K562 (cell line): ENCODE results near the gene ACTG2. TPM values are rescaled to one million over a fixed set of nuclear protein-coding genes. Genes with fewer than 3 reads are reported as not detected.

Experiments
- ARHGAP35 ChIP-seq: fragments of 450-650 bp; IDR thresholded peaks from 2 replicates; pipeline ENCODE4 v1.6.1; 2018; ENCODE audit not compliant: partially characterized antibody
- CHD4 ChIP-seq: fragments of 200-600 bp; sonication (generic); IDR thresholded peaks from 3 replicates; pipeline ENCODE4 v1.6.1; 2012; ENCODE audit warnings: low read depth, mild to moderate bottlenecking, mixed read lengths, low read length, inconsistent platforms; ENCODE audit not compliant: insufficient read depth, insufficient replicate concordance, poor library complexity, severe bottlenecking
- ERF ChIP-seq: fragments of 450-650 bp; formaldehyde crosslinking; IDR thresholded peaks from 2 replicates; pipeline ENCODE4 v1.4.0; 2020; ENCODE audit warnings: mild to moderate bottlenecking, mixed read lengths
- KLF10 ChIP-seq: fragments of 250-450 bp; sonication (Bioruptor Pico); IDR thresholded peaks from 2 replicates; pipeline ENCODE4 v1.6.1; 2021; ENCODE audit warnings: matching md5 sums
- MCM5 ChIP-seq: fragments of 450-650 bp; IDR thresholded peaks from 2 replicates; pipeline ENCODE4 v1.6.1; 2016; ENCODE audit warnings: low read depth
- MTA3 ChIP-seq: fragments of 450-650 bp; formaldehyde crosslinking; IDR thresholded peaks from 2 replicates; pipeline ENCODE4 v1.6.1; 2017; ENCODE audit warnings: mild to moderate bottlenecking, borderline replicate concordance
- RHOXF2B ChIP-seq: fragments of 250-450 bp; sonication (Bioruptor Pico); conservative IDR thresholded peaks from 2 replicates; pipeline ENCODE4 v1.5.1; 2021
- polyA plus RNA-seq, 8 experiments: library from polyadenylated mRNA; depleted of rRNA in 4 of 8; stranded (reverse) in 5 of 8; unstranded in 3 of 8; fragments of >200 nt; fragmentation: Nextera tagmentation in 2 of 8; fragmentation: Illumina TruSeq in 1 of 8; extraction: Ambion mirVana in 2 of 8; extraction: Trizol in 1 of 8; gene quantifications; 2 replicates each; pipeline versions ENCODE4 v1.2.1 to v1.2.3, GENCODE V29; 2011 to 2014; ENCODE audit warnings: inconsistent platforms in 1 of 8, missing spikeins in 1 of 8
- total RNA-seq, 7 experiments: library from RNA; depleted of rRNA in 6 of 7; stranded (reverse); fragments of >200 nt in 6 of 7; fragmentation: Illumina TruSeq in 2 of 7; extraction: Trizol in 2 of 7; gene quantifications; 2 replicates each; pipeline versions ENCODE4 v1.2.1 to v1.2.3, GENCODE V29; 2011 to 2021; ENCODE audit warnings: low replicate concordance in 1 of 7
- TF ChIP-seq, protein P1 (sequence below): fragments of 250-450 bp; sonication (Bioruptor Pico); IDR thresholded peaks from 2 replicates; pipeline ENCODE4 v1.4.0; 2020; ENCODE audit warnings: mild to moderate bottlenecking, moderate library complexity, borderline replicate concordance
- TF ChIP-seq, protein P2 (sequence below): fragments of 250-450 bp; sonication (Bioruptor Pico); IDR thresholded peaks from 2 replicates; pipeline ENCODE4 v1.4.0; 2020; ENCODE audit warnings: mild to moderate bottlenecking, moderate library complexity
- TF ChIP-seq, protein P3 (sequence below): IDR thresholded peaks from 2 replicates; pipeline ENCODE4 v1.6.1; 2012; ENCODE audit warnings: low read depth, low read length, improper control_type of control experiment, borderline replicate concordance
- TF ChIP-seq, protein P4 (sequence below): fragments of 450-650 bp; formaldehyde crosslinking; IDR thresholded peaks from 2 replicates; pipeline ENCODE4 v1.4.0; 2020; ENCODE audit warnings: mild to moderate bottlenecking, moderate library complexity
- TF ChIP-seq, protein P5 (sequence below), 2 experiments: IDR thresholded peaks; 2 replicates each; pipeline ENCODE4 v1.6.1; 2011; ENCODE audit warnings: borderline replicate concordance in 1 of 2, control low read depth in 1 of 2, low read depth in 1 of 2, low read length in 1 of 2, mild to moderate bottlenecking in 1 of 2, mixed read lengths in 1 of 2, moderate library complexity in 1 of 2; ENCODE audit not compliant: insufficient read depth in 1 of 2, insufficient read length in 1 of 2, poor library complexity in 1 of 2, severe bottlenecking in 1 of 2; ENCODE audit errors: extremely low read depth in 1 of 2

ACTG2 gene
- total and polyA plus RNA-seq, 9 of the 15 experiments (the other 6 are each of a cell fraction or from before 2014, with no cell fraction given): 0.06 to 0.60 TPM; not detected in 7

DNA sequence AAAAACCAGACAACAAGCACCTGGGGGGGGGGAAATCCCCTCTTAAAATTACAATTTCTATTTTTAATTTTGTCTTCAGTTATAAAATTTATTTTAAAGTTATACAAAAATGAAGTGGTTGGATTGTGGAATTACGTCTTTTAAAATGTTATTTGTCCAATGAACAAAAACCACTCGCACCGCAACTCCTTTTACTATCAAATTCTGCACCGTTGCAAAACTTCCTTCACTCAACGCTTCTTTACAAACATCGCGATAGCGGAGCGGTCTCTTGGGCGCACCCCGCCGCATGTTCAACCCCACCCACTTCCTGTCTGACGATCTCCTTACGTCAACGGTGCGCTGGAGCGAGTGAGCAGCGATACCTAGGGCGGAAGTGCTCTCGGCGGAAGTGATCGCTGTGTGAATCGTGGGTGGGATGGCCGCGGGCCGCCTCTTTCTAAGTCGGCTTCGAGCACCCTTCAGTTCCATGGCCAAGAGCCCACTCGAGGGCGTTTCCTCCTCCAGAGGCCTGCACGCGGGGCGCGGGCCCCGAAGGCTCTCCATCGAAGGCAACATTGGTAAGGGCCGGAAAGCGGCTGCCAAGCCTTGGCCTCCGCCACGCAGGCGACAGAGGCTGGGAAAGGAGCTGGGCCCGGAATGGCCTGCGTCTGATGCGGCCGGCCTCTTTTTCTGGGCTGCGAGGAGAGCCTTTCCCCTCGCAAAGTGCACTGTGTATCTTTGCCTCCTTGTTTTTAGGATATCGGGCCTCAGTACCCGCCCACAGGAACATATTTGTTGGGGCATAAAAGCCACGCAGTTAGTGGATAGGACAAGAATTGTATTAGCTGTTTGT, 33.9 kb downstream of the ACTG2 start, which contains the start of gene DGUOK (continued):
- TF ChIP-seq, protein P1, sequence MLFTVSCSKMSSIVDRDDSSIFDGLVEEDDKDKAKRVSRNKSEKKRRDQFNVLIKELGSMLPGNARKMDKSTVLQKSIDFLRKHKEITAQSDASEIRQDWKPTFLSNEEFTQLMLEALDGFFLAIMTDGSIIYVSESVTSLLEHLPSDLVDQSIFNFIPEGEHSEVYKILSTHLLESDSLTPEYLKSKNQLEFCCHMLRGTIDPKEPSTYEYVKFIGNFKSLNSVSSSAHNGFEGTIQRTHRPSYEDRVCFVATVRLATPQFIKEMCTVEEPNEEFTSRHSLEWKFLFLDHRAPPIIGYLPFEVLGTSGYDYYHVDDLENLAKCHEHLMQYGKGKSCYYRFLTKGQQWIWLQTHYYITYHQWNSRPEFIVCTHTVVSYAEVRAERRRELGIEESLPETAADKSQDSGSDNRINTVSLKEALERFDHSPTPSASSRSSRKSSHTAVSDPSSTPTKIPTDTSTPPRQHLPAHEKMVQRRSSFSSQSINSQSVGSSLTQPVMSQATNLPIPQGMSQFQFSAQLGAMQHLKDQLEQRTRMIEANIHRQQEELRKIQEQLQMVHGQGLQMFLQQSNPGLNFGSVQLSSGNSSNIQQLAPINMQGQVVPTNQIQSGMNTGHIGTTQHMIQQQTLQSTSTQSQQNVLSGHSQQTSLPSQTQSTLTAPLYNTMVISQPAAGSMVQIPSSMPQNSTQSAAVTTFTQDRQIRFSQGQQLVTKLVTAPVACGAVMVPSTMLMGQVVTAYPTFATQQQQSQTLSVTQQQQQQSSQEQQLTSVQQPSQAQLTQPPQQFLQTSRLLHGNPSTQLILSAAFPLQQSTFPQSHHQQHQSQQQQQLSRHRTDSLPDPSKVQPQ (CRISPR knock-in tag): no peak
- TF ChIP-seq, protein P2, sequence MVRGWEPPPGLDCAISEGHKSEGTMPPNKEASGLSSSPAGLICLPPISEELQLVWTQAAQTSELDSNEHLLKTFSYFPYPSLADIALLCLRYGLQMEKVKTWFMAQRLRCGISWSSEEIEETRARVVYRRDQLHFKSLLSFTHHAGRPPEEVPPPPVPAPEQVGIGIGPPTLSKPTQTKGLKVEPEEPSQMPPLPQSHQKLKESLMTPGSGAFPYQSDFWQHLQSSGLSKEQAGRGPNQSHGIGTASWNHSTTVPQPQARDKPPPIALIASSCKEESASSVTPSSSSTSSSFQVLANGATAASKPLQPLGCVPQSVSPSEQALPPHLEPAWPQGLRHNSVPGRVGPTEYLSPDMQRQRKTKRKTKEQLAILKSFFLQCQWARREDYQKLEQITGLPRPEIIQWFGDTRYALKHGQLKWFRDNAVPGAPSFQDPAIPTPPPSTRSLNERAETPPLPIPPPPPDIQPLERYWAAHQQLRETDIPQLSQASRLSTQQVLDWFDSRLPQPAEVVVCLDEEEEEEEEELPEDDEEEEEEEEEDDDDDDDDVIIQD: no peak
- peak; percentile 87 for TF ChIP-seq ARHGAP35
- TF ChIP-seq, protein P3, sequence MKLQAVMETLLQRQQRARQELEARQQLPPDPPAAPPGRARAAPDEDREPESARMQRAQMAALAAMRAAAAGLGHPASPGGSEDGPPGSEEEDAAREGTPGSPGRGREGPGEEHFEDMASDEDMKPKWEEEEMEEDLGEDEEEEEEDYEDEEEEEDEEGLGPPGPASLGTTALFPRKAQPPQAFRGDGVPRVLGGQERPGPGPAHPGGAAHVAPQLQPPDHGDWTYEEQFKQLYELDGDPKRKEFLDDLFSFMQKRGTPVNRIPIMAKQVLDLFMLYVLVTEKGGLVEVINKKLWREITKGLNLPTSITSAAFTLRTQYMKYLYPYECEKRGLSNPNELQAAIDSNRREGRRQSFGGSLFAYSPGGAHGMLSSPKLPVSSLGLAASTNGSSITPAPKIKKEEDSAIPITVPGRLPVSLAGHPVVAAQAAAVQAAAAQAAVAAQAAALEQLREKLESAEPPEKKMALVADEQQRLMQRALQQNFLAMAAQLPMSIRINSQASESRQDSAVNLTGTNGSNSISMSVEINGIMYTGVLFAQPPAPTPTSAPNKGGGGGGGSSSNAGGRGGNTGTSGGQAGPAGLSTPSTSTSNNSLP: no peak
- TF ChIP-seq, protein P4, sequence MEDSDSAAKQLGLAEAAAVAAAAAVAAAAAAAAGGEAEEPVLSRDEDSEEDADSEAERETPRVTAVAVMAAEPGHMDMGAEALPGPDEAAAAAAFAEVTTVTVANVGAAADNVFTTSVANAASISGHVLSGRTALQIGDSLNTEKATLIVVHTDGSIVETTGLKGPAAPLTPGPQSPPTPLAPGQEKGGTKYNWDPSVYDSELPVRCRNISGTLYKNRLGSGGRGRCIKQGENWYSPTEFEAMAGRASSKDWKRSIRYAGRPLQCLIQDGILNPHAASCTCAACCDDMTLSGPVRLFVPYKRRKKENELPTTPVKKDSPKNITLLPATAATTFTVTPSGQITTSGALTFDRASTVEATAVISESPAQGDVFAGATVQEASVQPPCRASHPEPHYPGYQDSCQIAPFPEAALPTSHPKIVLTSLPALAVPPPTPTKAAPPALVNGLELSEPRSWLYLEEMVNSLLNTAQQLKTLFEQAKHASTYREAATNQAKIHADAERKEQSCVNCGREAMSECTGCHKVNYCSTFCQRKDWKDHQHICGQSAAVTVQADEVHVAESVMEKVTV: no peak
- no peak for TF ChIP-seq KLF10
- no peak for TF ChIP-seq RHOXF2B (CRISPR knock-in tag)
- no peak for TF ChIP-seq CHD4
- TF ChIP-seq MCM5: no peak
- TF ChIP-seq, protein P5, sequence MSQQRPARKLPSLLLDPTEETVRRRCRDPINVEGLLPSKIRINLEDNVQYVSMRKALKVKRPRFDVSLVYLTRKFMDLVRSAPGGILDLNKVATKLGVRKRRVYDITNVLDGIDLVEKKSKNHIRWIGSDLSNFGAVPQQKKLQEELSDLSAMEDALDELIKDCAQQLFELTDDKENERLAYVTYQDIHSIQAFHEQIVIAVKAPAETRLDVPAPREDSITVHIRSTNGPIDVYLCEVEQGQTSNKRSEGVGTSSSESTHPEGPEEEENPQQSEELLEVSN (IDR thresholded peaks at IDR 0.05; ENCODE audit: borderline replicate concordance in 1 of 2, extremely low read depth in 1 of 2, insufficient read depth in 1 of 2, insufficient read length in 1 of 2, low read depth in 1 of 2, low read length in 1 of 2, poor library complexity in 1 of 2, severe bottlenecking in 1 of 2): peak; percentile 75 to 80
- peak; percentile 74 for TF ChIP-seq MTA3
- 0 out of 2 replicates have a peak, but pooled peaks have one; percentile 41 for TF ChIP-seq ERF
